ENCODE measurements around the gene PSG3.
"Not testable (repeated sequence)": the region's sequence is repeated elsewhere in the genome, so short reads cannot be mapped to it uniquely, and the experiment has no call there.

DNA sequence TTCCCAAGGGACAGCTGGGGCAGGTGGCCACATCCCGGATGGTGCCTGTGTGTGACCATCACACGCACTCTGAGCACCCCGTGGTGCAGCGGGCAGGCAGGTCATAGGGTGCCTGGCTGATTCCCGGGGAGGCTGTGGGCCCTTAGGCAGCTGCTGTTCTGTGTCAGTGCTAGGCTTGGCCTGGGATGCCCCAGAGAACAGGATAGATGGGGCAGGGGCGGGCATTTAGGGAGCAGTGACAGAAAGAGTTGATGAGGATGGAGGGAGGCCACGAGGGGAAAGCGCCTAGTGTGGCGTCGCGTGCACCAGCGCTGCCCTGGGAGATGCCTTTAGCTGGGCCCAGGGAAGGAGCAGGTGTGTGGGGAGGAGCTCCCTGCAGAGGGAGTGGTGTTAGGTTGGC is 26.6 kb upstream of the PSG3 start:
- TF ChIP-seq, protein P1, sequence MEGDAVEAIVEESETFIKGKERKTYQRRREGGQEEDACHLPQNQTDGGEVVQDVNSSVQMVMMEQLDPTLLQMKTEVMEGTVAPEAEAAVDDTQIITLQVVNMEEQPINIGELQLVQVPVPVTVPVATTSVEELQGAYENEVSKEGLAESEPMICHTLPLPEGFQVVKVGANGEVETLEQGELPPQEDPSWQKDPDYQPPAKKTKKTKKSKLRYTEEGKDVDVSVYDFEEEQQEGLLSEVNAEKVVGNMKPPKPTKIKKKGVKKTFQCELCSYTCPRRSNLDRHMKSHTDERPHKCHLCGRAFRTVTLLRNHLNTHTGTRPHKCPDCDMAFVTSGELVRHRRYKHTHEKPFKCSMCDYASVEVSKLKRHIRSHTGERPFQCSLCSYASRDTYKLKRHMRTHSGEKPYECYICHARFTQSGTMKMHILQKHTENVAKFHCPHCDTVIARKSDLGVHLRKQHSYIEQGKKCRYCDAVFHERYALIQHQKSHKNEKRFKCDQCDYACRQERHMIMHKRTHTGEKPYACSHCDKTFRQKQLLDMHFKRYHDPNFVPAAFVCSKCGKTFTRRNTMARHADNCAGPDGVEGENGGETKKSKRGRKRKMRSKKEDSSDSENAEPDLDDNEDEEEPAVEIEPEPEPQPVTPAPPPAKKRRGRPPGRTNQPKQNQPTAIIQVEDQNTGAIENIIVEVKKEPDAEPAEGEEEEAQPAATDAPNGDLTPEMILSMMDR (IDR thresholded peaks at IDR 0.05), result not testable (repeated sequence)
- TF ChIP-seq POLR2A (IDR thresholded peaks at IDR 0.05), result not testable (repeated sequence)
